ENCODE measurements around the gene OR6X1.

OR6X1 gene

GRCh38 chr11:123754101-123754568 lies at the start of gene OR6X1:
OR6X1 (minus strand) TSS chr11:123754518; CDS start chr11:123754518, 0 bp downstream.
- no peak for DNase-seq (ENCODE audit: low read depth in 2 of 2)

- no peak for DNase-seq (ENCODE audit: low read depth in 2 of 2)
Observed at GRCh38 chr11:123801765-123802164, 47.4 kb upstream of the OR6X1 start.

- DNase-seq (ENCODE audit: low read depth in 2 of 2) = no peak
Observed at GRCh38 chr11:123800036-123800435, 45.7 kb upstream of the OR6X1 start.

DNA sequence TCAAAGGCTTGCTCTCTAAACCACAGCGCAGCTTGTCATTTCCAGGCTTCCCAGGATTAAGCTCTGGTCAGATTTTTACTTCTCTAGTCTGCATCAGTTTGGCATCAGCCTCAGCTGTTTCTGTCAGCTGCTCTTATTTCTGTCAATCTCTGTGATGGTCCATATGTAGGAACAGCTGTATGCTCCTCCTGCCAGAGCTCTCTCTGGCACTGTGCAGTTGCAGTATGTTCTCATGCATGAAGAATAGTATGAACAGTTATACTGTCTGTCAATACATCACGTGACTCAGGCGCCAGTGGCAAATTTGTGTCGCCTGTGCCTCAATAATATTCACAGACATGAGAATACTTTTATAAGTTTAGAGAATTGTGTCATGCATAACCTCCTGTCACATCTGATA lies 45.1 kb upstream of the OR6X1 start:
- DNase-seq (ENCODE audit: low read depth in 2 of 2) = no peak

GRCh38 chr11:123798513-123799252 lies 44.4 kb upstream of the OR6X1 start:
- no peak for DNase-seq (ENCODE audit: low read depth in 2 of 2)

DNA sequence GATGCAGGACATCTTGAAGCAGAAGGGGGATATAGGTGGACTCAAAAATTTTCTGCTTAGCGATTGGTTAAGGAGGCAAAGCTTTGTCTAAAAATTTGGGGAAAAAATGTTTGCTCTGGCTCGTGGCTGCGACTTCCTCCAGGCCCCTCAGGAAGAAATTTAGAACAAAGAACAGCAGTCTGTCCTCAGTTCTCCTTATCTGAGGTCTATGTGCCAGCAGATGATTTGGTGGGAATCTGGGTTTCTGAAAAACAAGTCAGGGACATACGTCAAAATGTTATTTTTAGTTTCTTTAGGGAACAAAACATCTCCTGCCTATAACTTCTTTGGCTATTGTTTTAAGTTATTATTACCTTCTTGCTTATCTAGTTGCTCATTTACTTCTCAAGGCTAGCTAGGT lies 43.8 kb upstream of the OR6X1 start:
- DNase-seq (ENCODE audit: low read depth in 2 of 2) = no peak

DNA sequence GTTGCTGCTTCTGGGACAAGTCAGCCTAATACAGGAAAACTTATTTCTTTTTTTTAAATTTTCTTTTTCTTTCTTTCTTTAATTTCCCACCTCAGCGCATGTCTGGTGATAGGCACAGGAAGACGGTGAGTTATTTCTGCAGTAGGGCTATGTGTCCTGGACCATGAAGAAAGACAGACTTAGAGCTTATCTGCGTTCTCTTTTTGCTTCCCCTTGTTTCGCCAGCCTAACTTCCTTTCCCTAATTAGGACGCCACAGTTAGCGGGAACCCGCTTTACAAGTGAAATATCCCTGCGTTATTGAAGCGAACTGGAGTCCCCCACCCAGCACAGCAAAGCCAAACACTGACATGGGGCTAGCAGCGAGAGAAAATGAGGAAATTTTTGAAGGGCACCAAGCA lies 43.2 kb upstream of the OR6X1 start:
- no peak for DNase-seq (ENCODE audit: low read depth in 2 of 2)

DNA sequence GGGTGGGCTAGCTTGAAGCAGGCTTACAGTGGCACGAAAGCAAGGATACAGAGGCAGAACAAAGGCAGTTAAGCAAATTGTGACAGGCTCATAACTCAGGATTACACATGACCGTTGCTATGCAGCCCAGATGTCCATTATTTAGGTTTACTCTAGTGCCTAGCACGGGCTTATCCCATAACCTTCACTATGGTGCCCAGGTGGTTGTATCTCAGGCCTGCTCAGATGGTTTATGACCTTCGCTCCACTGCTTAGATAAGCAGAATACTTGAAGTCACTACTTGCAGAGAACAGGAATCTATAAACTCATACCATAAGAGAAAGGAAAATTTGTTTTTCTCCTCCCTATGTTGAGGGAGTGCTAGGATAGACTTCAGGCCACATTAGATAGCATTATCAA lies 42.8 kb upstream of the OR6X1 start:
- DNase-seq (ENCODE audit: low read depth in 2 of 2) = no peak

DNA sequence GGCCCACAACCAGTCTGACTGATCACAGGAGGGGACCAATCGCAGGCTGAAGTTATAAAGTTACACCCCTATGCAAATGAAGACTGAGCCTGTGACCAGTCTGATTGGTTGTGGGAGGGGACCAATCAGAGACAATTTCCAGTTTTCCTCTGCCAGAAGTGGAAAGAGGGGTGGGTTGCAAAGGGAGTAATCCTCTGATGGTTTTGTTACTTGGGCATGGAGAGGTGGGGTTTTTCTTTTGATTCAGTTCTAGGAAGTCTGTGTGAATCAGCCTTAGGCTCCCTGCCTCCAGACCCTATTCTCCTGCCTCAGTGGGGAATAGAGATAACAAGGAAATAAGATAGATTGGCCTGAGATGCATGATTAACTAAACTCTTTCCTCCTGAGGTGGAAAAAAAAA lies 41.9 kb upstream of the OR6X1 start:
- DNase-seq (ENCODE audit: low read depth in 2 of 2) = no peak

DNA sequence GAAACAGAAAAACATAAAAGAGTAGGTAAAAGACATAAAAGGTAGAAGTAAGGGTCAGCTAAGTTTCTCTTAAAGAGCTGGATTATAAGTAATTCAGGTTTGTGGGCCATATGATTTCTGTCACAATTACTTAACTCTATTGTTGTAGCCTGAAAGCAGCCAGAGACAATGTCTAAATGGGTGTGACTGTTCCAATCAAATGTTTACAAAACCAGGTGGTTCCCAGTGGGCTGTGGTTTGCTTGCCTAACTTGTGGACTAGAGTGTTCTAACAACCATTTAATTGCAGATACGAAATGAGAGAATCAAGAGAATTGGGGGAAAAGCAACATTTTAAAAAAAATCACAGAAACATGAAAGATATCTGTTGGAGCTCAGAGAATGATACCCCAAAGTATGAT lies 29.2 kb upstream of the OR6X1 start:
- DNase-seq (ENCODE audit: low read depth in 2 of 2) = no peak

- no peak for DNase-seq (ENCODE audit: low read depth in 2 of 2)
Observed at GRCh38 chr11:123778511-123778910, 24.2 kb upstream of the OR6X1 start.

DNA sequence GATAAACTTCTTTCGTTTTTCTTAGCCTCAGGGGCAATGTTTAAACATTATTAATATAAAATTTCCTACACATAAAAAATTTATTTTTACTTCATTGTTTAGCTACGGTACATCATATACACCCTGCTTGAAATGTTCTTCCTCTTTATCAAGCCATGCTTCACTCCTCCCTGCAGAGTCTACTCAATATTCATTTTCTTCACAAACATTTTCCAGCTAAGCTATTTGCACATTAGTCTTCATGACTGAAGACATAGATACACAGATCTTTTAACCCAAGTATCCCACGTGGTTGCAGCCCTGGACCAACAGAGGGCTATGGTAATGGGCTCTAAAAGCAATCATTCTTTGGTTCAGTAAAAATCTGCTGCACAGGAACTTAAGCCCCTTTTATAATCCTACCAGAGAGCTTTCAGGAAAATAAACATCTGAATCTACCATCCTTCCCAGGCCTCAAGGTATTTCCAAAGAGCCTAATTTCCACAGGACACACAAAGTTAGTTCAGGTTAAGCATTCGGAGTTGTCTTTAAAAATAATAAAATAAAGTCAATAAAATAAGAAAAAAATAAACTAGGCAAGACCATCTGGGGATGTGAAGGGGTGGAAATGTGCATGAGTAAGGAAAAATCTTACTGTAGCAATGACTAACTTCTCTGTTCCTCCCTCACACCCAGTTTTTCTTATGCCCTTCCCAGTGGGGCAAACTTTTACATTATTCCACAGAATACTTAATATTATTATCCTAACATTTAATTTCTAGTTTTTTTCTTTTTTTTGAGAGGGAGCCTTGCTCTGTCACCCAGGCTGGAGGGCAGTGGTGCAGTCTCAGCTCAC lies 21.6 kb upstream of the OR6X1 start:
- no peak for DNase-seq (ENCODE audit: low read depth in 2 of 2)

DNA sequence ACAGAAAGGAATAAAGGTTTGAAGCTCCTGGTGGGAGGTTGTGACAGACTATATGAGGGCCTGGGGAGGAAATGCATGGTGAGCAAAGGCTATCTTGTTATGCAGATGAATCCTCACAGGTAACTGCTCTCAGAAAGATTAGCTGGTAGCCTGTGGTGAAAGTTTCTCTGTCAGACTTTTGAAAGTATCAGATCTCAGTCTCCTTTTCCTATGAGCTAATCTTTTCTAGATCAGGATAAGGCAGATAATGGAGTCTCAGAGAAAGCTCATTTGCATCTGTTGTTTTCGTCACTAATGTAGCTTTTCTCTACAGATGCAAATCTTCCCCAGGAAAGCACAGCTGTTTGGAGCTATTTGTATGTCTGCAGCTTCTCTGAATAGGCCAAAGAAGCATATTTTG lies 21.0 kb upstream of the OR6X1 start:
- DNase-seq (ENCODE audit: low read depth in 2 of 2) = no peak

DNA sequence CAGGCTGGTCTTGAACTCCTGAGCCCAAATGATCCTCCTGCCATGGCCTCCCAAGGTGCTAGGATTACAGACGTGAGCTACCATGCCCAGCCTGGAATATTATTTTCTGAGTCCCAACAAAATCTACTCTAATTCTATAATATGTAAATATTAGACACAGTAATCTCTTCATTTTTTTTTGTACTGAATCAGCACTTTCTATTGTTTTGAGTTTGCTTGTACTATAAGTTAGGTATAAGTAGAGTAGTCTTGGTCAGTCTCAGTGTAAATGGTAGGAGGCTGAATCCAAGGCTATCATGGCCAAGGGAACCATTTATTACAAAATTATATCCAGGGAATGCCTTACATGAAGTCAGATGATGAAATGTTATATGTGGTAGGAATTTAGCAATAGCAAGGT lies 19.6 kb upstream of the OR6X1 start:
- no peak for DNase-seq (ENCODE audit: low read depth in 2 of 2)

DNA sequence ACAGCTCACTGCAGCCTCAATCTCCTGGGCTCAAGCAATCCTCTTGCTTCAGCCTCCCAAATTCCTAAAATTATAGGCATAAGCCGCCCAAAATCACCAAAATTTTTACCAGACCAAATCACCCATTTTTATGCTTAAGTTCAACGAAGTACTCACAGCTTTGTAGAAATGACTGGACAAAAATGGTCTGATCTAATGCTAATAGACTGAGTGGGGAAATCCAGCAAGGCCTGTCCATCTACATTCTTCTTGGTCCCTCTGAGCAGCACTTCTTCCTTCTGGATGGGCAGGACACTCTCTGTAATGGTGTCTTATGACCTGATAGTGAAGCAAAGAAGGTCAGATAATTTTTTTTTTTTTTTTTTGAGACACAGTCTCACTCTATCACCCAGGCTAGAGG lies 18.7 kb upstream of the OR6X1 start:
- no peak for DNase-seq (ENCODE audit: low read depth in 2 of 2)

DNA sequence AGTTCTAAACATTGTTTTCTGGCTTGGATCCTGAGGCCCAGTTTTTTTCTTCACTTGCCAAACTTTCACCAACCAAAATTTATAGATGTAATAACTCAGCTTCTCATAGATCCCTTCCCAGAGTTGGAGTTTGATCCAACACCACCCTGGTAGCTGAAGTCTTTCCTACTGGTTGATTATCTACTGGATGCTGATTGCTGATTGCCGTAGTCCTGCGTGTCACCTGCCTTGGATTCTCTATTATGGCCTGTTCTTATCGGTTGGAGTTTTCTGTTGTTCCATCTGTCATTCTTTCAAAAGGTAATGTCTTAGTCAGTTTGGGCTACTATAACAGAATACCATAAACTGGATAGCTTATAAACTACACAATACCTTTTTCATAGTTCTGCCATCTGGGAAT lies 17.3 kb upstream of the OR6X1 start:
- DNase-seq (ENCODE audit: low read depth in 2 of 2) = no peak

DNA sequence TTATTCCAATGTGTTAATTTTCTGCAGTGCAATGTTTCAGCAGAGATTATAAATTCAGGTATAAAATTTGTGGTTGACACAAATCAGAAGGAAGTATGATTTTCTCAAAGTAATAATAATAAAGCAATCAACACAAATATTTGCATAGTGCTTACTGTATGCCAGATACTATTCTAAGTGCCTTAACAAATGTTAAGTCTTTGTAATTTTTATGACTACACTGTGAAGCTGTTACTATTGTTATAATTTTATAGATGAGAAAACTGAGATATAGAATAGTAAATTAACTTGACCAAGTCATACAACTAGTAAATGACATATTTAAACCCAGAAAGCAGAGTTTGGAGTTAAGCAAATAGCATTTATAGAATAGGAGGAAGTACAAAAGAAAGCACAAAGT lies 16.4 kb upstream of the OR6X1 start:
- no peak for DNase-seq (ENCODE audit: low read depth in 2 of 2)

- no peak for DNase-seq (ENCODE audit: low read depth in 2 of 2)
Observed at GRCh38 chr11:123765601-123766000, 11.3 kb upstream of the OR6X1 start.

DNA sequence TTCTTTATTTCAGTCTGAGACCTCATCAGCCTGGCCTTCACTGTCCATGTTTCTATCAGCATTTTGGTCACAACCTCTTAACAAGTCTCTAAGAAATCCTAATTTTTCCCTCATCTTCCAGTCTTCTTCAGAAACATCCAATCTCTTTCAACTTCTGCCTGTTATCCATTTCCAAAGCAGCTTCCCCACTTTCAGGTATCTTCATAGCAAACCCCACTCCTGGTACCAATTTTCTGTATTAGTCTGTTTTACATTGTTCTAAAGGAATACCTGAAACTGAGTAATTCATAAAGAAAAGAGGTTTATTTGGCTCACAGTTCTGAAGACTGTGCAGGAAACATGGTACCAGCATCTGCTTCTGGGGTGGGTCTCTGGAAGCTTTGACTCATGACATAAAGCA lies 8.1 kb upstream of the OR6X1 start:
- DNase-seq (ENCODE audit: low read depth in 2 of 2) = no peak

DNA sequence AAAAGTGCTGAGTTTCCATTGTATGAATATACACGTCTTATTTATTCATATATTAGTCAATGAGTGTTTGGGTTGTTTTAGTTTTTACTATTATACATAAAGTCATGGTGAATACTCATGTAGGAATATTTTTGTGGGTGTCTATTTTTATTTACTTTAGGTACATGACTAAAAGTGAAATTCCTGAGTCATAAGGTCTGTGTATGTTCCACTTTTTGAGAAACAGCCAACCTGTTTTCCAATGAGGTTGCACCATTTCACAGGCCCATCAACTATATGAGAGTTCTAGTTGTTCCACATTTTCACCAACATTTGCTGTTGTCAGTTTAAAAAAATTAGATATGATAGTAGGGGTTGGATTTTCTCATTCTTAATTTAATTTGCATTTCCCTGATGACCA lies 6.6 kb upstream of the OR6X1 start:
- no peak for DNase-seq (ENCODE audit: low read depth in 2 of 2)

DNA sequence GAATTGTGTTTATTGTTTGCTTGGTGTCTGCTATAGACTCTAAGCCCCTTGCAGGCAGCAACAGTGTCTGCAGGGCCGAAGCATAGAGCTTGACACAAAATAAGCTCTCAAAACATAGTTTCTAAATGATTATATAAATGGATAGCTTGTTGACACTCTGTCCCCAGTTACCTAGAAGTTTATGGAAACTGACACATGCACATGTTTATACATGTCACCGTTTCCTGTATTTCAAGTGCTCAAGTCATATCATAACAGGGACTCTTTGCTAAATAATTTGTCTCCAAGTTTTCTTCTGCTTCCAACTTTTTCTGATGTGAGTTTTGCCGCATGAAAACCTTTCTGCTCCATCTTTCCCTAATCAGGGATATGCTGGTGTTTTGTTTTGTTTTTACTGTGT lies 3.7 kb upstream of the OR6X1 start:
- no peak for DNase-seq (ENCODE audit: low read depth in 2 of 2)

DNA sequence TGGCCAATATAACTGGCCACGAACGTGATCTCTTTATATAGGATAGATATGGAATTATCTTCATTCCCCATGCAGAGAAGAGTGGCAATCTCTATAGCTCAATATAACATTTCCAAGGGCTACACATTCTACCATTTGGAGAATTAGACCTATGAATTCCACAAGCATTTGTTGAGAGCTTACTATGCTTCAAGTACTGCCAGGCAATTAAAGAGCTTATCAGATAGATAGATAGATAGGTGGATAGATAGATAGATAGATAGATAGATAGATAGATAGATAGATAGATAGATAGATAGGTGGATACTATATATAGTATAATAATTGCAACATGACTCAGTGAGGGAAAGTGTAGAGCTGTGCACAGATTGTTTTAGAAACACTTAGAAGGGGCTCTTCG lies 1.5 kb upstream of the OR6X1 start:
- DNase-seq (ENCODE audit: low read depth in 2 of 2) = no peak

DNA sequence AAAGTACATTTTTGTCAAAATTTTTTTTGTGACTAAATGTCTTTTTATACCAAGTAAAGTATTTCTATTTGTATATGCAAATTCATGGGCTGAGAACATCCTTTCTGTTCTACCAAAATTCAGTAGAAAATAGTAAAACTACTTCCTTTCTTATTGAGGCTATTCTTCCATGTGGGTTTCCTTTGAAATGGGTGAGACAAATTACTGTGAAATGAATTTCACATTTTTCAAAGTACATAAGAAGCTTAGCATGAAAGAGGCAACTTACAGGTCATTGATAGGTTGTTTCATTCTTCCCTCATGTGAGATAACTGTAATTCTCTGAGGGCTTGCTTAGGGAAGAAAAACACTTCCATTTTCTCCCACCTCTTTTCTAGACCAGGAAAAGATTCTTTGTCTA lies 1.0 kb upstream of the OR6X1 start:
- DNase-seq (ENCODE audit: low read depth in 2 of 2) = no peak
